ENCODE data around the gene METRNL.

METRNL gene

GRCh38 chr17:83103943-83104311, 24.5 kb downstream of the METRNL start:
- H3K4me3 ChIP-seq (ENCODE audit: low read depth, low read length), result no peak overlapping the region

GRCh38 chr17:83104577-83105505, 25.4 kb downstream of the METRNL start:
- H3K4me3 ChIP-seq (ENCODE audit: low read depth, low read length), result no peak overlapping the region

- no peak overlapping the region for H3K4me3 ChIP-seq (ENCODE audit: low read depth, low read length)
Observed at GRCh38 chr17:83105512-83105911, 26.1 kb downstream of the METRNL start.

GRCh38 chr17:83106056-83106588, 26.7 kb downstream of the METRNL start:
- no peak overlapping the region for H3K4me3 ChIP-seq (ENCODE audit: low read depth, low read length)

- H3K4me3 ChIP-seq (ENCODE audit: low read depth, low read length), result no peak overlapping the region
Observed at GRCh38 chr17:83106913-83107655, 27.7 kb downstream of the METRNL start.

GRCh38 chr17:83107656-83108048, 28.2 kb downstream of the METRNL start:
- no peak overlapping the region for H3K4me3 ChIP-seq (ENCODE audit: low read depth, low read length)

GRCh38 chr17:83108709-83109108, 29.3 kb downstream of the METRNL start:
- H3K4me3 ChIP-seq (ENCODE audit: low read depth, low read length), result no peak overlapping the region

GRCh38 chr17:83109386-83109785, 30.0 kb downstream of the METRNL start:
- H3K4me3 ChIP-seq (ENCODE audit: low read depth, low read length), result no peak overlapping the region

- H3K4me3 ChIP-seq (ENCODE audit: low read depth, low read length), result no peak overlapping the region
Observed at GRCh38 chr17:83109793-83110645, 30.6 kb downstream of the METRNL start.

- no peak overlapping the region for H3K4me3 ChIP-seq (ENCODE audit: low read depth, low read length)
Observed at GRCh38 chr17:83110735-83111134, 31.3 kb downstream of the METRNL start.

- no peak overlapping the region for H3K4me3 ChIP-seq (ENCODE audit: low read depth, low read length)
Observed at GRCh38 chr17:83111516-83112282, 32.3 kb downstream of the METRNL start.

- no peak overlapping the region for H3K4me3 ChIP-seq (ENCODE audit: low read depth, low read length)
Observed at GRCh38 chr17:83113381-83113780, 34.0 kb downstream of the METRNL start.

GRCh38 chr17:83113792-83114191, 34.4 kb downstream of the METRNL start:
- no peak overlapping the region for H3K4me3 ChIP-seq (ENCODE audit: low read depth, low read length)

GRCh38 chr17:83114706-83115105, 35.3 kb downstream of the METRNL start:
- H3K4me3 ChIP-seq (ENCODE audit: low read depth, low read length), result no peak overlapping the region

GRCh38 chr17:83115202-83115651, 35.8 kb downstream of the METRNL start:
- no peak overlapping the region for H3K4me3 ChIP-seq (ENCODE audit: low read depth, low read length)

GRCh38 chr17:83115832-83116231, 36.4 kb downstream of the METRNL start:
- no peak overlapping the region for H3K4me3 ChIP-seq (ENCODE audit: low read depth, low read length)

GRCh38 chr17:83116311-83116771, 36.9 kb downstream of the METRNL start:
- no peak overlapping the region for H3K4me3 ChIP-seq (ENCODE audit: low read depth, low read length)

- no peak overlapping the region for H3K4me3 ChIP-seq (ENCODE audit: low read depth, low read length)
Observed at GRCh38 chr17:83116783-83117555, 37.6 kb downstream of the METRNL start.

GRCh38 chr17:83117583-83117982, 38.2 kb downstream of the METRNL start:
- no peak overlapping the region for H3K4me3 ChIP-seq (ENCODE audit: low read depth, low read length)

Measured in iPS-11a (cell line).